NCI-H226 (cell line): Measurements from ENCODE around the gene MAP3K14.
"Not testable (repeated sequence)": the region's sequence is repeated elsewhere in the genome, so short reads cannot be mapped to it uniquely, and the experiment has no call there.

ENCODE experiments used
- DNase-seq: peaks from one replicate; pipeline ENCODE4 v3.0.0-alpha.2; 2015

Gene MAP3K14

GRCh38 chr17:45316434-45317110, at the start of gene MAP3K14:
TSS of gene MAP3K14 (minus strand) at chr17:45317020. CDS start at chr17:45290745, 26,275 bp downstream.
- peak; percentile 52 for DNase-seq

- DNase-seq, result no peak
These were observed 49.2 kb upstream of the MAP3K14 start for GRCh38 chr17:45366049-45366448.

GRCh38 chr17:45364531-45365390, 47.9 kb upstream of the MAP3K14 start:
- DNase-seq, result no peak

GRCh38 chr17:45363498-45363897, 46.7 kb upstream of the MAP3K14 start:
- DNase-seq, result no peak

GRCh38 chr17:45361976-45362375, 45.2 kb upstream of the MAP3K14 start:
- DNase-seq, result no peak

GRCh38 chr17:45361451-45361850, 44.6 kb upstream of the MAP3K14 start:
- DNase-seq, result no peak

- DNase-seq, result no peak
These were observed 40.7 kb upstream of the MAP3K14 start for GRCh38 chr17:45357364-45357997.

- DNase-seq, result no peak
These were observed 38.3 kb upstream of the MAP3K14 start for GRCh38 chr17:45355087-45355486.

- DNase-seq, result no peak
These were observed 36.2 kb upstream of the MAP3K14 start for GRCh38 chr17:45353043-45353442.

GRCh38 chr17:45351831-45352230, 35.0 kb upstream of the MAP3K14 start:
- DNase-seq, result no peak

- DNase-seq, result no peak
These were observed 30.6 kb upstream of the MAP3K14 start for GRCh38 chr17:45347444-45347843.

GRCh38 chr17:45346216-45347015, 29.6 kb upstream of the MAP3K14 start:
- no peak for DNase-seq

- DNase-seq, result peak; percentile 67
These were observed 28.9 kb upstream of the MAP3K14 start for GRCh38 chr17:45345554-45346215.

GRCh38 chr17:45345246-45345553, 28.4 kb upstream of the MAP3K14 start:
- no peak for DNase-seq

- DNase-seq, result not testable (repeated sequence)
These were observed 27.3 kb upstream of the MAP3K14 start for GRCh38 chr17:45343967-45344664.

- no peak for DNase-seq
These were observed 26.2 kb upstream of the MAP3K14 start for GRCh38 chr17:45342871-45343526.

GRCh38 chr17:45342306-45342705, 25.5 kb upstream of the MAP3K14 start:
- no peak for DNase-seq

GRCh38 chr17:45341533-45342158, 24.8 kb upstream of the MAP3K14 start:
- DNase-seq, result peak; percentile 96

GRCh38 chr17:45339646-45340605, 23.1 kb upstream of the MAP3K14 start:
- no peak for DNase-seq
